ENCODE results near the gene PRX.
A peak's percentile ranks its signal among the peaks of the same experiment; 100 is the strongest.

GRCh38 chr19:40420766-40421765, 7.9 kb upstream of the PRX start:
- TF ChIP-seq, protein P1, sequence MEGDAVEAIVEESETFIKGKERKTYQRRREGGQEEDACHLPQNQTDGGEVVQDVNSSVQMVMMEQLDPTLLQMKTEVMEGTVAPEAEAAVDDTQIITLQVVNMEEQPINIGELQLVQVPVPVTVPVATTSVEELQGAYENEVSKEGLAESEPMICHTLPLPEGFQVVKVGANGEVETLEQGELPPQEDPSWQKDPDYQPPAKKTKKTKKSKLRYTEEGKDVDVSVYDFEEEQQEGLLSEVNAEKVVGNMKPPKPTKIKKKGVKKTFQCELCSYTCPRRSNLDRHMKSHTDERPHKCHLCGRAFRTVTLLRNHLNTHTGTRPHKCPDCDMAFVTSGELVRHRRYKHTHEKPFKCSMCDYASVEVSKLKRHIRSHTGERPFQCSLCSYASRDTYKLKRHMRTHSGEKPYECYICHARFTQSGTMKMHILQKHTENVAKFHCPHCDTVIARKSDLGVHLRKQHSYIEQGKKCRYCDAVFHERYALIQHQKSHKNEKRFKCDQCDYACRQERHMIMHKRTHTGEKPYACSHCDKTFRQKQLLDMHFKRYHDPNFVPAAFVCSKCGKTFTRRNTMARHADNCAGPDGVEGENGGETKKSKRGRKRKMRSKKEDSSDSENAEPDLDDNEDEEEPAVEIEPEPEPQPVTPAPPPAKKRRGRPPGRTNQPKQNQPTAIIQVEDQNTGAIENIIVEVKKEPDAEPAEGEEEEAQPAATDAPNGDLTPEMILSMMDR (IDR thresholded peaks at IDR 0.05), result peak; percentile 92 to 96 (median 94)
- peak; percentile 99 for TF ChIP-seq POLR2A (IDR thresholded peaks at IDR 0.05)
